ENCODE results near the gene ALOX15B.

DNA sequence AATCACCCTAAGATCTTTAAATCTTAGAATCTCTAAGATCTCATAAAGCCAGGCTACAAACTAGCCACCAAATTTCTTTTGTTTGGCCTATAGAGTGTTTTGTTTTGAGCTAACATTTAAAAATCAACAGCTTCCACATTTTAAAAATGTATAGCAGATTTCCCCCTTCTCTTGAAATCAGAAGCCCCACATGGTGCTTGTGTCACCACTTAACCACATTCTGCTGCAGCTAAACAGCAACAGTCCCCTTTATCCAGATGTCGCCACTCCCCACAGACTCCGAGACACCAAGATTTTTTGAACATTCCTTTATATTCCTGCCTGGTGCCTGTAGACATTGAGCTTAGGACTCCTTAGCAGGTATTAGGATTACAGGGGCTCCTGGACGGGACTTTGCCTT, 20.4 kb upstream of the ALOX15B start:
- TF ChIP-seq, protein P1, sequence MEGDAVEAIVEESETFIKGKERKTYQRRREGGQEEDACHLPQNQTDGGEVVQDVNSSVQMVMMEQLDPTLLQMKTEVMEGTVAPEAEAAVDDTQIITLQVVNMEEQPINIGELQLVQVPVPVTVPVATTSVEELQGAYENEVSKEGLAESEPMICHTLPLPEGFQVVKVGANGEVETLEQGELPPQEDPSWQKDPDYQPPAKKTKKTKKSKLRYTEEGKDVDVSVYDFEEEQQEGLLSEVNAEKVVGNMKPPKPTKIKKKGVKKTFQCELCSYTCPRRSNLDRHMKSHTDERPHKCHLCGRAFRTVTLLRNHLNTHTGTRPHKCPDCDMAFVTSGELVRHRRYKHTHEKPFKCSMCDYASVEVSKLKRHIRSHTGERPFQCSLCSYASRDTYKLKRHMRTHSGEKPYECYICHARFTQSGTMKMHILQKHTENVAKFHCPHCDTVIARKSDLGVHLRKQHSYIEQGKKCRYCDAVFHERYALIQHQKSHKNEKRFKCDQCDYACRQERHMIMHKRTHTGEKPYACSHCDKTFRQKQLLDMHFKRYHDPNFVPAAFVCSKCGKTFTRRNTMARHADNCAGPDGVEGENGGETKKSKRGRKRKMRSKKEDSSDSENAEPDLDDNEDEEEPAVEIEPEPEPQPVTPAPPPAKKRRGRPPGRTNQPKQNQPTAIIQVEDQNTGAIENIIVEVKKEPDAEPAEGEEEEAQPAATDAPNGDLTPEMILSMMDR (IDR thresholded peaks at IDR 0.05; ENCODE audit: low read depth, low read length, missing input control), result no peak
- TF ChIP-seq TAF1 (conservative IDR thresholded peaks at IDR 0.05), result no peak
- TF ChIP-seq, protein P2, sequence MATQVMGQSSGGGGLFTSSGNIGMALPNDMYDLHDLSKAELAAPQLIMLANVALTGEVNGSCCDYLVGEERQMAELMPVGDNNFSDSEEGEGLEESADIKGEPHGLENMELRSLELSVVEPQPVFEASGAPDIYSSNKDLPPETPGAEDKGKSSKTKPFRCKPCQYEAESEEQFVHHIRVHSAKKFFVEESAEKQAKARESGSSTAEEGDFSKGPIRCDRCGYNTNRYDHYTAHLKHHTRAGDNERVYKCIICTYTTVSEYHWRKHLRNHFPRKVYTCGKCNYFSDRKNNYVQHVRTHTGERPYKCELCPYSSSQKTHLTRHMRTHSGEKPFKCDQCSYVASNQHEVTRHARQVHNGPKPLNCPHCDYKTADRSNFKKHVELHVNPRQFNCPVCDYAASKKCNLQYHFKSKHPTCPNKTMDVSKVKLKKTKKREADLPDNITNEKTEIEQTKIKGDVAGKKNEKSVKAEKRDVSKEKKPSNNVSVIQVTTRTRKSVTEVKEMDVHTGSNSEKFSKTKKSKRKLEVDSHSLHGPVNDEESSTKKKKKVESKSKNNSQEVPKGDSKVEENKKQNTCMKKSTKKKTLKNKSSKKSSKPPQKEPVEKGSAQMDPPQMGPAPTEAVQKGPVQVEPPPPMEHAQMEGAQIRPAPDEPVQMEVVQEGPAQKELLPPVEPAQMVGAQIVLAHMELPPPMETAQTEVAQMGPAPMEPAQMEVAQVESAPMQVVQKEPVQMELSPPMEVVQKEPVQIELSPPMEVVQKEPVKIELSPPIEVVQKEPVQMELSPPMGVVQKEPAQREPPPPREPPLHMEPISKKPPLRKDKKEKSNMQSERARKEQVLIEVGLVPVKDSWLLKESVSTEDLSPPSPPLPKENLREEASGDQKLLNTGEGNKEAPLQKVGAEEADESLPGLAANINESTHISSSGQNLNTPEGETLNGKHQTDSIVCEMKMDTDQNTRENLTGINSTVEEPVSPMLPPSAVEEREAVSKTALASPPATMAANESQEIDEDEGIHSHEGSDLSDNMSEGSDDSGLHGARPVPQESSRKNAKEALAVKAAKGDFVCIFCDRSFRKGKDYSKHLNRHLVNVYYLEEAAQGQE (IDR thresholded peaks at IDR 0.05), result no peak

Data from liver (tissue), 3 donors.